Endothelial cell of umbilical vein (primary cell): ENCODE results near the gene PHF2. TPM values are rescaled to one million over a fixed set of nuclear protein-coding genes. Genes with fewer than 3 reads are reported as not detected.

Source experiments
- BruUV-seq: library from RNA; stranded (reverse); fragments of 400-500 nt; replicated peaks from 2 replicates; lab custom pipeline; 2021; lab: Mats Ljungman, UMichigan
- CTCF ChIA-PET: fragments of 300-600, 350-600 bp; sonication (Branson Sonifier 250); formaldehyde crosslinking; loops from one replicate; lab custom pipeline; 2021; ENCODE audit warnings: antibody characterized with exemption, inconsistent platforms; lab: Charles Lee
- POLR2A ChIA-PET: fragments of 300-600, 350-600 bp; sonication (Branson Sonifier 250); formaldehyde crosslinking; loops from one replicate; lab custom pipeline; 2021; ENCODE audit warnings: antibody characterized with exemption, inconsistent platforms; lab: Charles Lee
- DNase-seq: peaks from one replicate; pipeline ENCODE4 v3.0.0-alpha.2; 2011; ENCODE audit warnings: low read depth, low spot score
- FAIRE-seq: peaks from 2 replicates; lab custom pipeline; 2011; peaks lifted over from hg19 to GRCh38; lab: Jason Lieb, UNC
- H2AFZ ChIP-seq: 2 replicates; pipeline ENCODE4 v1.6.0; 2012; ENCODE audit warnings: low read depth, low read length, control low read depth, inconsistent platforms
- H3K27ac ChIP-seq: 2 replicates; pipeline ENCODE4 v1.5.1; 2011; ENCODE audit warnings: low read depth, mild to moderate bottlenecking, control low read depth, low read length, moderate library complexity; ENCODE audit not compliant: insufficient read depth
- H3K27me3 ChIP-seq, 2 experiments: 2 replicates each; pipeline versions ENCODE4 v1.6.0 to v1.6.1; 2011; ENCODE audit warnings: low read length in 2 of 2, mixed read lengths in 1 of 2; ENCODE audit not compliant: control insufficient read depth in 2 of 2, insufficient read depth in 2 of 2
- H3K36me3 ChIP-seq, 2 experiments: 2 replicates in 1 of 2; 3 replicates in 1 of 2; pipeline ENCODE4 v1.5.1; 2011; ENCODE audit warnings: low read length in 2 of 2, mild to moderate bottlenecking in 1 of 2, moderate library complexity in 1 of 2; ENCODE audit not compliant: control insufficient read depth in 2 of 2, insufficient read depth in 2 of 2; ENCODE audit errors: extremely low read depth in 1 of 2
- H3K4me1 ChIP-seq: 3 replicates; pipeline ENCODE4 v1.5.1; 2011; ENCODE audit warnings: mild to moderate bottlenecking, low read length; ENCODE audit not compliant: control insufficient read depth, insufficient read depth; ENCODE audit errors: extremely low read depth
- H3K4me2 ChIP-seq: 2 replicates; pipeline ENCODE4 v1.6.1; 2011; ENCODE audit warnings: low read length, control low read depth, mixed read lengths; ENCODE audit not compliant: insufficient read depth
- H3K4me3 ChIP-seq, 3 experiments: fragments of 200-600 bp in 1 of 3; sonication (generic), shearing (Covaris generic) in 1 of 3; replicated peaks in 1 of 3; 2 replicates each; pipeline ENCODE4 v1.5.1; 2011 to 2016; ENCODE audit warnings: control low read depth in 3 of 3, low read length in 3 of 3, mild to moderate bottlenecking in 2 of 3, inconsistent platforms in 1 of 3, low read depth in 1 of 3, moderate library complexity in 1 of 3; ENCODE audit not compliant: insufficient read depth in 1 of 3
- H3K79me2 ChIP-seq: 2 replicates; pipeline ENCODE4 v1.6.0; 2012; ENCODE audit warnings: low read length, inconsistent platforms; ENCODE audit not compliant: control insufficient read depth, insufficient read depth
- H3K9ac ChIP-seq: replicated peaks from 2 replicates; pipeline ENCODE3; 2011; ENCODE audit warnings: low read length, control low read depth; ENCODE audit not compliant: insufficient read depth; ENCODE audit errors: extremely low read depth
- H3K9me1 ChIP-seq: replicated peaks from 3 replicates; pipeline ENCODE4 v1.6.0; 2011; ENCODE audit warnings: mild to moderate bottlenecking, low read length; ENCODE audit not compliant: control insufficient read depth, insufficient read depth; ENCODE audit errors: extremely low read depth
- H3K9me3 ChIP-seq: replicated peaks from 2 replicates; pipeline ENCODE4 v1.5.1; 2012; ENCODE audit warnings: low read length, inconsistent platforms; ENCODE audit not compliant: control insufficient read depth, insufficient read depth
- H4K20me1 ChIP-seq: replicated peaks from 2 replicates; pipeline ENCODE3; 2011; ENCODE audit warnings: mild to moderate bottlenecking, low read length; ENCODE audit not compliant: control insufficient read depth, insufficient read depth; ENCODE audit errors: extremely low read depth
- EZH2 ChIP-seq: IDR thresholded peaks from 2 replicates; pipeline ENCODE4 v1.6.1; 2012; ENCODE audit warnings: borderline replicate concordance, low read depth, mild to moderate bottlenecking, moderate library complexity, low read length, inconsistent platforms; ENCODE audit not compliant: severe bottlenecking
- GATA2 ChIP-seq: IDR thresholded peaks from 2 replicates; pipeline ENCODE4 v1.7.0; 2011; ENCODE audit warnings: low read depth, mild to moderate bottlenecking, moderate library complexity, mixed read lengths, low read length; ENCODE audit not compliant: insufficient read length, insufficient read depth
- MYC ChIP-seq: IDR thresholded peaks from one replicate; pipeline ENCODE4 v1.6.1; 2011; ENCODE audit warnings: mild to moderate bottlenecking, low read depth, low read length
- POLR2A ChIP-seq: IDR thresholded peaks from 2 replicates; pipeline ENCODE4 v1.6.1; 2012; ENCODE audit warnings: low read depth, mild to moderate bottlenecking, control low read depth, low read length
- POLR2AphosphoS5 ChIP-seq: IDR thresholded peaks from 2 replicates; pipeline ENCODE4 v1.6.1; 2012; ENCODE audit warnings: low read depth, mild to moderate bottlenecking, control low read depth, low read length, moderate library complexity; ENCODE audit not compliant: insufficient read depth
- dilution Hi-C: fragments of 300-500 bp; cut with MboI; formaldehyde crosslinking; loops from one replicate; pipeline ENCODE4 v1.15.0; 2019; ENCODE audit warnings: low sequenced_read_pairs; ENCODE audit not compliant: extremely low pct_ligation_motif_present
- intact Hi-C: fragments of 100-400 bp; cut with micrococcal nuclease; formaldehyde crosslinking; loops from one replicate; pipeline ENCODE4 v1.10.0; 2022
- polyA plus RNA-seq, 4 experiments: library from polyadenylated mRNA; depleted of rRNA in 3 of 4; stranded (reverse) in 3 of 4; unstranded in 1 of 4; fragments of >200 nt; gene quantifications; 2 replicates each; pipeline versions ENCODE4 v1.2.1 to v1.2.3, GENCODE V29; 2011 to 2012; ENCODE audit warnings: missing spikeins in 1 of 4
- total RNA-seq: library from RNA; stranded (reverse); gene quantifications from 2 replicates; pipeline ENCODE4 v1.2.3, GENCODE V29; 2021
- TF ChIP-seq, protein P1 (sequence below), 2 donors: IDR thresholded peaks; 1 replicate in 1 of 2; 2 replicates in 1 of 2; pipeline ENCODE4 v1.5.1; 2011; ENCODE audit warnings: low read length in 2 of 2, mild to moderate bottlenecking in 2 of 2, moderate library complexity in 2 of 2, control low read depth in 1 of 2, inconsistent platforms in 1 of 2, low read depth in 1 of 2; ENCODE audit not compliant: insufficient read depth in 1 of 2; ENCODE audit errors: extremely low read depth in 1 of 2

The PHF2 gene
- total and polyA plus RNA-seq, 2 donors (not counting 3 experiments of a cell fraction or from before 2014, with no cell fraction given): 9.8 to 22.5 TPM

GRCh38 chr9:93674580-93675335 is 98.4 kb downstream of the PHF2 start:
- intact Hi-C loops: no loop called here

More at GRCh38 chr9:93674580-93675335, 98.4 kb downstream of the PHF2 start:
- H3K79me2 ChIP-seq: no peaks in the 10 kb centered on the region
- no peaks in the 10 kb centered on the region for H3K27me3 ChIP-seq
- BruUV-seq: no TSS peak
- no peak overlapping the region for H3K4me2 ChIP-seq
- H3K4me1 ChIP-seq: no peaks in the 10 kb centered on the region
- dilution Hi-C loops: no loop called here
- H3K9me3 ChIP-seq: no peaks in the 10 kb centered on the region
- no peak for DNase-seq
- no peak overlapping the region for H3K9ac ChIP-seq
- CTCF ChIA-PET: no interaction called here
- no peak overlapping the region for H3K27ac ChIP-seq
- no peaks in the 10 kb centered on the region for H4K20me1 ChIP-seq
- no peak for TF ChIP-seq MYC
- TF ChIP-seq POLR2AphosphoS5: no peak
- no peak for TF ChIP-seq EZH2
- no peak for TF ChIP-seq GATA2
- TF ChIP-seq POLR2A: no peak
- TF ChIP-seq, protein P1, sequence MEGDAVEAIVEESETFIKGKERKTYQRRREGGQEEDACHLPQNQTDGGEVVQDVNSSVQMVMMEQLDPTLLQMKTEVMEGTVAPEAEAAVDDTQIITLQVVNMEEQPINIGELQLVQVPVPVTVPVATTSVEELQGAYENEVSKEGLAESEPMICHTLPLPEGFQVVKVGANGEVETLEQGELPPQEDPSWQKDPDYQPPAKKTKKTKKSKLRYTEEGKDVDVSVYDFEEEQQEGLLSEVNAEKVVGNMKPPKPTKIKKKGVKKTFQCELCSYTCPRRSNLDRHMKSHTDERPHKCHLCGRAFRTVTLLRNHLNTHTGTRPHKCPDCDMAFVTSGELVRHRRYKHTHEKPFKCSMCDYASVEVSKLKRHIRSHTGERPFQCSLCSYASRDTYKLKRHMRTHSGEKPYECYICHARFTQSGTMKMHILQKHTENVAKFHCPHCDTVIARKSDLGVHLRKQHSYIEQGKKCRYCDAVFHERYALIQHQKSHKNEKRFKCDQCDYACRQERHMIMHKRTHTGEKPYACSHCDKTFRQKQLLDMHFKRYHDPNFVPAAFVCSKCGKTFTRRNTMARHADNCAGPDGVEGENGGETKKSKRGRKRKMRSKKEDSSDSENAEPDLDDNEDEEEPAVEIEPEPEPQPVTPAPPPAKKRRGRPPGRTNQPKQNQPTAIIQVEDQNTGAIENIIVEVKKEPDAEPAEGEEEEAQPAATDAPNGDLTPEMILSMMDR (IDR thresholded peaks at IDR 0.05; ENCODE audit: extremely low read depth in 1 of 2, insufficient read depth in 1 of 2, low read depth in 1 of 2, low read length in 2 of 2): no peak
- FAIRE-seq: no peak
- H2AFZ ChIP-seq: no peak overlapping the region
- H3K36me3 ChIP-seq: peaks cover 0 to 7% of the 10 kb centered on the region in 2 experiments
- H3K9me1 ChIP-seq: no peaks in the 10 kb centered on the region
- POLR2A ChIA-PET: no interaction called here
- H3K4me3 ChIP-seq: no peak overlapping the region
